ENCODE results near the gene RALBP1. TPM values are rescaled to one million over a fixed set of nuclear protein-coding genes. Genes with fewer than 3 reads are reported as not detected.
"Not testable (repeated sequence)": the region's sequence is repeated elsewhere in the genome, so short reads cannot be mapped to it uniquely, and the experiment has no call there.

RALBP1 gene
- 10 to 100 TPM; 22.0 to 46.4 (median 28.3) TPM for total RNA-seq

GRCh38 chr18:9474983-9475642 lies at the start of gene RALBP1:
TSS of gene RALBP1 (plus strand) at chr18:9475513. CDS start at chr18:9513046, 37,533 bp downstream.
- H3K4me3 ChIP-seq, result peak within 1 kb of the TSS; percentile 59 to 93 (median 62)
- H3K27ac ChIP-seq, result peak within 1 kb of the TSS; percentile 81 to 89
- WGBS, 10 experiments, result 0% methylated on average over 1 to 3 of the region's 69 CpGs; no CpG with 5 or more reads in 7 of the 10 experiments
- in situ Hi-C loops (cut with MboI; ENCODE audit: low pct_unique_long_range_greater_than_20kb in 2 of 9, low sequenced_read_pairs in 9 of 9, unreplicated experiment in 9 of 9), result no loop called here
- ATAC-seq (replicated peaks in 6 of 8), result peak; percentile 87 to 96 (median 94)
- H3K4me1 ChIP-seq (replicated peaks in 1 of 2), result peaks cover 8 to 14% of the 10 kb centered on the region in 2 donors

DNA sequence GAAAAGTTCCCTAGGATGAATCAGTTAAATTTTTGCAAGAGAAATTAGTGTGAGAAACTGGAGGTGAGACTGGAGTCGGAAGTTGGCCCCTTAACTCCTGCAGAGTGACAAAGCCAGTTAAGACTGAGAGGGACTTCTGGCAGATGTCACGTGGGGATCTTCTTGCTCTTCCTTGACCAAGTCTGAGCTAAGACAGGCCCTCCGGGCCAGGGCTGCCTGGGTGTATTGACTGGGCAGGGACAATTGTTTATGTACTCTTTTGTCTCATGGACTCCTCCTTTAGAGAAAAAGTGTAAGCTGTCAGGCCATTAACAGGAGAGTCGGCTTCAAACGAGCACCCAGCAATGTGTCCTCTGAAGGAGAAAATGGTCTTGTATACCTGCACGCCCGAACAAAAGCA lies 48.6 kb upstream of the RALBP1 start:
- H3K27ac ChIP-seq, result no peak overlapping the region
- WGBS, 10 experiments, result 67 to 91% (median 82%) methylated on average over 2 to 7 of the region's 7 CpGs
- H3K4me1 ChIP-seq (replicated peaks in 1 of 2), result no peaks in the 10 kb centered on the region
- in situ Hi-C loops (cut with MboI; ENCODE audit: low pct_unique_long_range_greater_than_20kb in 2 of 9, low sequenced_read_pairs in 9 of 9, unreplicated experiment in 9 of 9), result no loop called here
- no peak overlapping the region for H3K4me3 ChIP-seq
- no peak for ATAC-seq (replicated peaks in 6 of 8)

- WGBS, 10 experiments, result 87 to 100% (median 100%) methylated on average over 1 to 4 of the region's 11 CpGs; no CpG with 5 or more reads in 3 of the 10 experiments
Observed at GRCh38 chr18:9428301-9428706, 47.0 kb upstream of the RALBP1 start.

GRCh38 chr18:9428862-9429661 lies 46.3 kb upstream of the RALBP1 start:
- 10 to 91% (median 78%) methylated on average over 2 to 5 of the region's 6 CpGs for WGBS, 10 experiments
- H3K4me3 ChIP-seq, result no peak overlapping the region
- H3K27ac ChIP-seq, result no peak overlapping the region
- peak in 3 of 8 experiments; percentile 26 to 88 (median 85) for ATAC-seq (replicated peaks in 6 of 8)
- in situ Hi-C loops (cut with MboI; ENCODE audit: low pct_unique_long_range_greater_than_20kb in 2 of 9, low sequenced_read_pairs in 9 of 9, unreplicated experiment in 9 of 9), result no loop called here
- H3K4me1 ChIP-seq (replicated peaks in 1 of 2), result peaks cover 7 to 10% of the 10 kb centered on the region in 2 donors

More at GRCh38 chr18:9428301-9428706, 47.0 kb upstream of the RALBP1 start:
- peaks cover 0 to 3% of the 10 kb centered on the region in 2 donors for H3K4me1 ChIP-seq (replicated peaks in 1 of 2)
- no peak overlapping the region for H3K4me3 ChIP-seq
- peak in 2 of 8 experiments; percentile 19 to 57 for ATAC-seq (replicated peaks in 6 of 8)
- in situ Hi-C loops (cut with MboI; ENCODE audit: low pct_unique_long_range_greater_than_20kb in 2 of 9, low sequenced_read_pairs in 9 of 9, unreplicated experiment in 9 of 9), result no loop called here
- H3K27ac ChIP-seq, result no peak overlapping the region

DNA sequence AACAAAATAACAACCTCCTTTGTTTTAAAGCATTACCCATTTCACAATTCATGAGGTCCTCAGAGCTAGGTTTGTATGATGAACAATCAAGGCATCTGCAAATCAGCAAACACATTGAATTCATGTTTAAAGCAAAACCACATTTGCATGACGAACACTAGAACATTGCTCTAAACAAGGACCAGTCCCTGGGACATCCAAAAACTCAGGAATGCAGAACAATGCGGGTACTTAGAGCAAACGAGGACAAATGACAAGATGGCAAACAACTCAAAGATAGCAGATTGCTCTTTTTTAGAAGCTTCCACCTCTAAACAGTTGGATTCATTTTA lies 45.7 kb upstream of the RALBP1 start:
- in situ Hi-C loops (cut with MboI; ENCODE audit: low pct_unique_long_range_greater_than_20kb in 2 of 9, low sequenced_read_pairs in 9 of 9, unreplicated experiment in 9 of 9), result no loop called here
- Histone ChIP-seq H3K27ac (no peak overlapping the region), H3K4me1 (replicated peaks in 1 of 2) (peaks cover 11 to 14% of the 10 kb centered on the region in 2 donors), H3K4me3 (no peak overlapping the region)
- WGBS, 10 experiments, result 0 to 100% (median 61%) methylated on average over 1 to 3 of the region's 3 CpGs; no CpG with 5 or more reads in 1 of the 10 experiments
- ATAC-seq (replicated peaks in 6 of 8), result peak in 2 of 8 experiments; percentile 24 to 30

DNA sequence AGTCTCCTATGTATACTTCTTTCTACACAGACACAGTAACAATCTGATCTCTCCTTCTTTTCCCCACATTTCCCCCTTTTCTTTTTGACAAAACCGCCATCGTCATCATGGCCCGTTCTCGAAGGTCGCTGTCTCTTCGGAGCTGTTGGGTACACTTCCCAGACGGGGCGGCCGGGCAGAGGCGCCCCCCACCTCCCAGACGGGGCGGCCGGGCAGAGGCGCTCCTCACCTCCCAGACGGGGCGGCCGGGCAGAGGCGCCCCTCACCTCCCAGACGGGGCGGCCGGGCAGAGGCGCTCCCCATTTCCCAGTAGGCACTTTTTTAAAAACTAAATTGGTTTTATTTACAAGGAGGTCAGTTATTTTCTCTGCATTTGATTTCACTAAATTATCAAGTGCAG lies 45.0 kb upstream of the RALBP1 start:
- peaks cover 12 to 15% of the 10 kb centered on the region in 2 donors for H3K4me1 ChIP-seq (replicated peaks in 1 of 2)
- ATAC-seq (replicated peaks in 6 of 8); H3K4me3 ChIP-seq; H3K27ac ChIP-seq; in situ Hi-C loops (cut with MboI; ENCODE audit: low pct_unique_long_range_greater_than_20kb in 2 of 9, low sequenced_read_pairs in 9 of 9, unreplicated experiment in 9 of 9): not testable (repeated sequence)
- WGBS, 10 experiments, result 77 to 98% (median 93%) methylated on average over 5 to 22 of the region's 22 CpGs; no CpG with 5 or more reads in 2 of the 10 experiments

DNA sequence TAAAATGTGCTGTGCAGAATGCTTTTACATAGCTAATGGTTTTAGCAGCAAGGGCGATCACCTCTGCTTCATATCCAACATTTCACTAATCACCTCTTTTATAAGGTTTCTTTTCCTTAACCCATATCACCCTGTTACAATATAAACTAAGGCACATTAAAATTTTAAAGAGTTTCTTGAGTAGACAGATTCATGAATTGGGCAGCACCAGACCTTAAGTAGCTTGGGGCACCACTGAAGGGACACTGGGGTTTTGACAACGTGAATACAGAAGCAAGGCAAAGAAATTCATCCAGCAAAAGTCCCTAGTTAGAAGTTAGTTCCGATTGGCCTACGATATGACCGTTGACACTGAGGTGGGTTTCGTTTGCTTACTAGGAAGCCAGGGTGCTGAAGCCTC lies 44.0 kb upstream of the RALBP1 start:
- in situ Hi-C loops (cut with MboI; ENCODE audit: low pct_unique_long_range_greater_than_20kb in 2 of 9, low sequenced_read_pairs in 9 of 9, unreplicated experiment in 9 of 9), result no loop called here
- H3K27ac ChIP-seq, result no peak overlapping the region
- WGBS, 10 experiments, result 80 to 100% (median 93%) methylated on average over 3 to 6 of the region's 6 CpGs
- H3K4me3 ChIP-seq, result no peak overlapping the region
- no peak for ATAC-seq (replicated peaks in 6 of 8)
- peaks cover 12 to 15% of the 10 kb centered on the region in 2 donors for H3K4me1 ChIP-seq (replicated peaks in 1 of 2)

DNA sequence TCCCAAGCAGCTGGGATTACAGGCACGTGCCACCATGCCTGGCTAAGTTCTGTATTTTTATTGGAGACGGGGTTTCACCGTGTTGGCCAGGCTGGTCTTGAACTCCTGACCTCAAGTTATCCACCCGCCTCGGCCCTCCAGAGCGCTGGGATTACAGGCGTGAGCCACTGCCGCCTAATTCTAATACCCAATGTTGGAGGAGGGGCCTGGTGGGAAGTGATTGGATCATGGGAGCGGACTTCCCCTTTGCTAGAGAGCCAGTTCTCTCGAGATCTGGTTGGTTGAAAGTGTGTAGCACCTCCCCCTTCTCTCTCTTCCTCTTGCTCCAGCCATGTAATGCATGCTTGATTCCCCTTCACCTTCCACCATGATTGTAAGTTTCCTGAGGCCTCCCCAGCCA lies 42.2 kb upstream of the RALBP1 start:
- WGBS, 10 experiments, result 80 to 89% methylated on average over 2 to 3 of the region's 10 CpGs; no CpG with 5 or more reads in 8 of the 10 experiments
- peaks cover 12 to 15% of the 10 kb centered on the region in 2 donors for H3K4me1 ChIP-seq (replicated peaks in 1 of 2)
- in situ Hi-C loops (cut with MboI; ENCODE audit: low pct_unique_long_range_greater_than_20kb in 2 of 9, low sequenced_read_pairs in 9 of 9, unreplicated experiment in 9 of 9); H3K4me3 ChIP-seq; ATAC-seq (replicated peaks in 6 of 8); H3K27ac ChIP-seq: not testable (repeated sequence)

DNA sequence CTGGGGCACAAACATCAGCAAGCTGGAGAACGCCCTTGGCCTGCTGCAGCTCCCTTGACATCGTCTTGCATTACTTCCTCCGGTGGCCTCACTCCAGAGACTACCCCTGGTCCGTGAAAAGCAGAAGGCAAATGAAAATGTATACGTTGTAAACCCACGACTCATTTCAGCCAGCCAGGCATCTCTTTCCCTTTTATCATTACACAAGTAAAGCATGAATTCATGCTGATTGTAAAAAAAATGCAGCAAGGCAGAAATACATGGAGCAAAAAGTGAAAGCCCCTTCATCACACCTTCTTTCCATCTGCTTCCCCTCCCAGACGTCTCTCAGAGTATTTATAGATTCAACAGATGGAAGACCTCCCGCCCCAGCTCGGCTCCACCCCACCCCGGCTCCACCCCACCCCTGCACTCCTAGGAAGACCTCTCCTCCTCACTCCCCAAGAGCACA lies 41.6 kb upstream of the RALBP1 start:
- Histone ChIP-seq H3K4me1 (replicated peaks in 1 of 2) (peaks cover 12 to 15% of the 10 kb centered on the region in 2 donors), H3K4me3 (no peak overlapping the region), H3K27ac (peak overlapping the region; percentile 72 to 86)
- in situ Hi-C loops (cut with MboI; ENCODE audit: low pct_unique_long_range_greater_than_20kb in 2 of 9, low sequenced_read_pairs in 9 of 9, unreplicated experiment in 9 of 9), result no loop called here
- 0 to 69% (median 33%) methylated on average over 1 to 7 of the region's 10 CpGs; no CpG with 5 or more reads in 3 of the 10 experiments for WGBS, 10 experiments
- ATAC-seq (replicated peaks in 6 of 8), result peak in 6 of 8 experiments; percentile 32 to 85 (median 78)

- peak in 5 of 8 experiments; percentile 84 to 94 (median 90) for ATAC-seq (replicated peaks in 6 of 8)
- 75 to 96% methylated on average over 3 to 4 of the region's 18 CpGs; no CpG with 5 or more reads in 8 of the 10 experiments for WGBS, 10 experiments
- in situ Hi-C loops (cut with MboI; ENCODE audit: low pct_unique_long_range_greater_than_20kb in 2 of 9, low sequenced_read_pairs in 9 of 9, unreplicated experiment in 9 of 9), result no loop called here
Observed at GRCh38 chr18:9434122-9434701, 41.1 kb upstream of the RALBP1 start.

GRCh38 chr18:9435041-9435440 lies 40.3 kb upstream of the RALBP1 start:
- WGBS, 10 experiments, result 85 to 100% (median 100%) methylated on average over 1 to 11 of the region's 17 CpGs; no CpG with 5 or more reads in 1 of the 10 experiments
- H3K4me3 ChIP-seq, result no peak overlapping the region
- no peak for ATAC-seq (replicated peaks in 6 of 8)
- peaks cover 12 to 15% of the 10 kb centered on the region in 2 donors for H3K4me1 ChIP-seq (replicated peaks in 1 of 2)
- no peak overlapping the region for H3K27ac ChIP-seq
- in situ Hi-C loops (cut with MboI; ENCODE audit: low pct_unique_long_range_greater_than_20kb in 2 of 9, low sequenced_read_pairs in 9 of 9, unreplicated experiment in 9 of 9), result no loop called here

More at GRCh38 chr18:9434122-9434701, 41.1 kb upstream of the RALBP1 start:
- peak overlapping the region; percentile 72 to 86 for H3K27ac ChIP-seq
- no peak overlapping the region for H3K4me3 ChIP-seq
- H3K4me1 ChIP-seq (replicated peaks in 1 of 2), result peaks cover 12 to 15% of the 10 kb centered on the region in 2 donors

- H3K4me1 ChIP-seq (replicated peaks in 1 of 2), result peaks cover 12 to 15% of the 10 kb centered on the region in 2 donors
- no peak for ATAC-seq (replicated peaks in 6 of 8)
Observed at GRCh38 chr18:9436206-9436929, 38.9 kb upstream of the RALBP1 start.

More at GRCh38 chr18:9436206-9436929, 38.9 kb upstream of the RALBP1 start:
- Histone ChIP-seq H3K4me3 (no peak overlapping the region), H3K27ac (no peak overlapping the region)
- in situ Hi-C loops (cut with MboI; ENCODE audit: low pct_unique_long_range_greater_than_20kb in 2 of 9, low sequenced_read_pairs in 9 of 9, unreplicated experiment in 9 of 9), result no loop called here
- 33 to 100% (median 52%) methylated on average over 1 to 4 of the region's 5 CpGs for WGBS, 10 experiments

Measured in motor neuron (in vitro differentiated cells).